Prostate gland (tissue), 2 donors: ENCODE measurements around the gene PPFIA1.

Experiments used
- POLR2AphosphoS5 ChIP-seq: sonication (generic); formaldehyde crosslinking; IDR thresholded peaks from one replicate; pipeline ENCODE4 v1.6.1; 2017; ENCODE audit warnings: antibody characterized with exemption
- TF ChIP-seq, protein P1 (sequence below), 4 experiments: fragments of 200-600 bp in 2 of 4; fragments of 450-650 bp in 2 of 4; sonication (generic) in 2 of 4; IDR thresholded peaks; 1 replicate in 3 of 4; 2 replicates in 1 of 4; pipeline ENCODE4 v1.5.1; 2016 to 2019; ENCODE audit warnings: antibody characterized with exemption in 4 of 4, mild to moderate bottlenecking in 2 of 4, moderate library complexity in 2 of 4

DNA sequence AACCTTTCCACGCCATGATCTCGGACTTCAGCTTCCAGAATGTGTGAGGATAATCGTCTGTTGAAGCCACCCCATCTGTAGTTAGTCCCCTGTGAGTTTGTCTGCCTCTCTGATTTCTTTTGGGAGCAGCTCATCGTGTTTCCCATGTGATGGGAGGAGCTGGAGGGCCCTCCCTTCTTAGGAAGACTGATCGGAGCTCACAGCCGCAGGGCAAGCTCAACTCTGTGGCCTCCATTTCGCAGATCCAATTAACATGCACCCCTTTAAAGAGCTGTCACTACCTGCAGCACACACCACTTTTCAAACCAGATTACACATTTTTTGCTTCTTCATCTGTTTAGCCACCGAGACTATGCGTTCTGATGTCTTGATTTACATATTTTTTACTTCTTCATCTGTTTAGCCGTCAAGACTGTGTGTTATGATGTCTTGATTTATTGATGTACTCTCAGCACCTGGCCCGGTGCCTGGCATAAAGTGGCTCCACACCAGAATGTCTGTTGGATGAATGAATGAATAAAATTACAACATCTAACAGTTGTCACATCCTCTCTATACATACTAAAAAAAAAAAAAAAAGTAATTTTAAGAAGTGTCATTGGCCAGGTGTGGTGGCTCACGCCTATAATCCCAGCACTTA, 14.9 kb upstream of the PPFIA1 start:
- no peak for TF ChIP-seq POLR2AphosphoS5
- TF ChIP-seq, protein P1, sequence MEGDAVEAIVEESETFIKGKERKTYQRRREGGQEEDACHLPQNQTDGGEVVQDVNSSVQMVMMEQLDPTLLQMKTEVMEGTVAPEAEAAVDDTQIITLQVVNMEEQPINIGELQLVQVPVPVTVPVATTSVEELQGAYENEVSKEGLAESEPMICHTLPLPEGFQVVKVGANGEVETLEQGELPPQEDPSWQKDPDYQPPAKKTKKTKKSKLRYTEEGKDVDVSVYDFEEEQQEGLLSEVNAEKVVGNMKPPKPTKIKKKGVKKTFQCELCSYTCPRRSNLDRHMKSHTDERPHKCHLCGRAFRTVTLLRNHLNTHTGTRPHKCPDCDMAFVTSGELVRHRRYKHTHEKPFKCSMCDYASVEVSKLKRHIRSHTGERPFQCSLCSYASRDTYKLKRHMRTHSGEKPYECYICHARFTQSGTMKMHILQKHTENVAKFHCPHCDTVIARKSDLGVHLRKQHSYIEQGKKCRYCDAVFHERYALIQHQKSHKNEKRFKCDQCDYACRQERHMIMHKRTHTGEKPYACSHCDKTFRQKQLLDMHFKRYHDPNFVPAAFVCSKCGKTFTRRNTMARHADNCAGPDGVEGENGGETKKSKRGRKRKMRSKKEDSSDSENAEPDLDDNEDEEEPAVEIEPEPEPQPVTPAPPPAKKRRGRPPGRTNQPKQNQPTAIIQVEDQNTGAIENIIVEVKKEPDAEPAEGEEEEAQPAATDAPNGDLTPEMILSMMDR (IDR thresholded peaks at IDR 0.05), result no peak
